Mesenchymal stem cell (in vitro differentiated cells and primary cell): ENCODE measurements around the gene MALRD1.

Experiments
- DNase-seq: peaks from one replicate; pipeline ENCODE4 v3.0.0-alpha.2; 2013
- H2AFZ ChIP-seq: one replicate; pipeline ENCODE4 v1.6.1; 2013; ENCODE audit warnings: low read depth, mild to moderate bottlenecking, control low read depth, inconsistent platforms, low read length, moderate library complexity
- H2AK5ac ChIP-seq: 2 replicates; pipeline ENCODE4 v1.6.1; 2013; ENCODE audit warnings: low read length, moderate library complexity, mild to moderate bottlenecking, inconsistent platforms; ENCODE audit not compliant: severe bottlenecking
- H2BK120ac ChIP-seq: one replicate; pipeline ENCODE4 v1.6.1; 2013; ENCODE audit warnings: low read depth, mild to moderate bottlenecking, inconsistent platforms, low read length, moderate library complexity
- H2BK12ac ChIP-seq, 2 experiments: one replicate each; pipeline ENCODE4 v1.6.1; 2013; ENCODE audit warnings: inconsistent platforms in 2 of 2, low read length in 2 of 2, mild to moderate bottlenecking in 2 of 2, moderate library complexity in 2 of 2, control low read depth in 1 of 2
- H2BK15ac ChIP-seq: one replicate; pipeline ENCODE4 v1.6.1; 2013; ENCODE audit warnings: mild to moderate bottlenecking, low read depth, inconsistent platforms; ENCODE audit not compliant: poor library complexity, severe bottlenecking
- H2BK5ac ChIP-seq: 2 replicates; pipeline ENCODE4 v1.6.1; 2013; ENCODE audit warnings: low read depth, mild to moderate bottlenecking, low read length, control low read depth, inconsistent platforms; ENCODE audit not compliant: poor library complexity, severe bottlenecking
- H3K14ac ChIP-seq, 2 experiments: one replicate each; pipeline ENCODE4 v1.6.1; 2013; ENCODE audit warnings: inconsistent platforms in 2 of 2, low read length in 2 of 2, control low read depth in 1 of 2, mild to moderate bottlenecking in 1 of 2, moderate library complexity in 1 of 2
- H3K18ac ChIP-seq, 2 experiments: one replicate each; pipeline ENCODE4 v1.6.1; 2013; ENCODE audit warnings: inconsistent platforms in 2 of 2, low read length in 2 of 2, control low read depth in 1 of 2, low read depth in 1 of 2, mild to moderate bottlenecking in 1 of 2
- H3K23ac ChIP-seq, 2 experiments: one replicate each; pipeline ENCODE4 v1.6.1; 2013; ENCODE audit warnings: inconsistent platforms in 2 of 2, low read length in 2 of 2, mild to moderate bottlenecking in 2 of 2, moderate library complexity in 2 of 2, control low read depth in 1 of 2
- H3K27ac ChIP-seq: 2 replicates; pipeline ENCODE4 v1.5.1; 2013; ENCODE audit warnings: mild to moderate bottlenecking, moderate library complexity, low read length, control low read depth, inconsistent platforms; ENCODE audit not compliant: poor library complexity, severe bottlenecking
- H3K27me3 ChIP-seq, 2 experiments: 2 replicates each; pipeline versions ENCODE4 v1.6.1 to v1.7.0; 2013; ENCODE audit warnings: low read length in 2 of 2, mild to moderate bottlenecking in 2 of 2, moderate library complexity in 2 of 2, control low read depth in 1 of 2, inconsistent platforms in 1 of 2; ENCODE audit not compliant: control insufficient read depth in 1 of 2, insufficient read depth in 1 of 2
- H3K36me3 ChIP-seq, 2 experiments: 2 replicates each; pipeline versions ENCODE4 v1.6.1 to v1.7.0; 2013; ENCODE audit warnings: low read length in 2 of 2, control low read depth in 1 of 2, inconsistent platforms in 1 of 2, low read depth in 1 of 2, mild to moderate bottlenecking in 1 of 2; ENCODE audit not compliant: insufficient read depth in 2 of 2, control insufficient read depth in 1 of 2
- H3K4ac ChIP-seq, 2 experiments: one replicate each; pipeline ENCODE4 v1.6.1; 2013; ENCODE audit warnings: inconsistent platforms in 2 of 2, low read length in 2 of 2, mild to moderate bottlenecking in 2 of 2, moderate library complexity in 2 of 2, control low read depth in 1 of 2, low read depth in 1 of 2
- H3K4me1 ChIP-seq: 2 replicates; pipeline ENCODE4 v1.6.1; 2013; ENCODE audit warnings: low read depth, low read length, control low read depth; ENCODE audit not compliant: control insufficient read depth, insufficient read depth
- H3K4me2 ChIP-seq: 2 replicates; pipeline ENCODE4 v1.6.1; 2013; ENCODE audit warnings: low read length, mild to moderate bottlenecking, inconsistent platforms; ENCODE audit not compliant: poor library complexity, severe bottlenecking
- H3K4me3 ChIP-seq, 2 experiments: 2 replicates each; pipeline versions ENCODE4 v1.5.1 to v1.7.0; 2013; ENCODE audit warnings: low read length in 2 of 2, mild to moderate bottlenecking in 2 of 2, control low read depth in 1 of 2, low read depth in 1 of 2; ENCODE audit not compliant: insufficient read depth in 1 of 2
- H3K79me1 ChIP-seq: replicated peaks from 2 replicates; pipeline ENCODE4 v1.6.1; 2013; ENCODE audit warnings: mild to moderate bottlenecking, control low read depth, low read length, inconsistent platforms; ENCODE audit not compliant: poor library complexity, severe bottlenecking
- H3K9ac ChIP-seq: 2 replicates; pipeline ENCODE4 v1.7.0; 2013; ENCODE audit warnings: mild to moderate bottlenecking, low read length, moderate library complexity
- H3K9me3 ChIP-seq: 2 replicates; pipeline ENCODE4 v1.7.0; 2013; ENCODE audit warnings: mild to moderate bottlenecking, low read length; ENCODE audit not compliant: control insufficient read depth
- H4K8ac ChIP-seq: one replicate; pipeline ENCODE4 v1.6.1; 2013; ENCODE audit warnings: inconsistent platforms, mild to moderate bottlenecking, low read length, moderate library complexity
- H4K91ac ChIP-seq: one replicate; pipeline ENCODE4 v1.6.1; 2013; ENCODE audit warnings: mild to moderate bottlenecking, low read length, inconsistent platforms
- WGBS: methylation state at CpG from one replicate; pipeline ENCODE4 v1.1.7; 2013; ENCODE audit warnings: mixed read lengths; 5-methylcytosine and 5-hydroxymethylcytosine counted together

The MALRD1 gene

GRCh38 chr10:19570991-19571390, 522.4 kb downstream of the MALRD1 start:
- Histone ChIP-seq H2AFZ (no peak overlapping the region), H2BK15ac (no peak overlapping the region), H3K4ac (no peak overlapping the region), H3K23ac (no peak overlapping the region), H4K8ac (no peak overlapping the region), H4K91ac (no peak overlapping the region), H3K18ac (no peak overlapping the region), H3K27me3 (no peaks in the 10 kb centered on the region), H3K4me1 (peaks cover 1% of the 10 kb centered on the region), H2AK5ac (no peak overlapping the region), H3K27ac (no peak overlapping the region), H2BK5ac (no peak overlapping the region), H2BK12ac (no peak overlapping the region), H3K36me3 (no peaks in the 10 kb centered on the region), H2BK120ac (no peak overlapping the region), H3K14ac (no peak overlapping the region), H3K9me3 (no peaks in the 10 kb centered on the region), H3K79me1 (no peaks in the 10 kb centered on the region), H3K4me2 (no peak overlapping the region), H3K9ac (no peak overlapping the region), H3K4me3 (no peak overlapping the region)
- peak; percentile 25 for DNase-seq
- no CpG with 5 or more reads among the region's 1 CpG for WGBS

GRCh38 chr10:19572056-19572455, 523.5 kb downstream of the MALRD1 start:
- no peak overlapping the region for H2BK12ac ChIP-seq
- H3K36me3 ChIP-seq, result no peaks in the 10 kb centered on the region
- H3K27me3 ChIP-seq, result no peaks in the 10 kb centered on the region
- no peak overlapping the region for H3K4me3 ChIP-seq
- no peaks in the 10 kb centered on the region for H3K9me3 ChIP-seq
- no peak overlapping the region for H3K23ac ChIP-seq
- H3K27ac ChIP-seq, result no peak overlapping the region
- peaks cover 1% of the 10 kb centered on the region for H3K4me1 ChIP-seq
- no peak overlapping the region for H2AFZ ChIP-seq
- 56% methylated on average over 3 of the region's 4 CpGs for WGBS
- H4K8ac ChIP-seq, result no peak overlapping the region
- peak; percentile 61 for DNase-seq
- H2BK15ac ChIP-seq, result no peak overlapping the region
- no peak overlapping the region for H2BK120ac ChIP-seq
- H2AK5ac ChIP-seq, result no peak overlapping the region
- no peak overlapping the region for H3K14ac ChIP-seq
- no peak overlapping the region for H4K91ac ChIP-seq
- H2BK5ac ChIP-seq, result no peak overlapping the region
- no peak overlapping the region for H3K4me2 ChIP-seq
- H3K18ac ChIP-seq, result no peak overlapping the region
- no peak overlapping the region for H3K9ac ChIP-seq
- no peak overlapping the region for H3K4ac ChIP-seq
- H3K79me1 ChIP-seq, result no peaks in the 10 kb centered on the region

GRCh38 chr10:19576576-19576975, 528.0 kb downstream of the MALRD1 start:
- no peaks in the 10 kb centered on the region for H3K27me3 ChIP-seq
- no peak overlapping the region for H3K23ac ChIP-seq
- no peak overlapping the region for H3K4me3 ChIP-seq
- H4K91ac ChIP-seq, result no peak overlapping the region
- H2BK15ac ChIP-seq, result no peak overlapping the region
- no peaks in the 10 kb centered on the region for H3K9me3 ChIP-seq
- H3K4me1 ChIP-seq, result peaks cover 1% of the 10 kb centered on the region
- 100% methylated on average over 1 of the region's 3 CpGs for WGBS
- no peaks in the 10 kb centered on the region for H3K79me1 ChIP-seq
- no peaks in the 10 kb centered on the region for H3K36me3 ChIP-seq
- no peak overlapping the region for H4K8ac ChIP-seq
- H3K4me2 ChIP-seq, result no peak overlapping the region
- H2BK12ac ChIP-seq, result no peak overlapping the region
- no peak overlapping the region for H2BK120ac ChIP-seq
- H2BK5ac ChIP-seq, result no peak overlapping the region
- H3K27ac ChIP-seq, result no peak overlapping the region
- no peak overlapping the region for H2AFZ ChIP-seq
- no peak for DNase-seq
- no peak overlapping the region for H3K9ac ChIP-seq
- no peak overlapping the region for H3K14ac ChIP-seq
- no peak overlapping the region for H3K18ac ChIP-seq
- H2AK5ac ChIP-seq, result no peak overlapping the region
- H3K4ac ChIP-seq, result no peak overlapping the region

GRCh38 chr10:19577381-19577780, 528.8 kb downstream of the MALRD1 start:
- H2AK5ac ChIP-seq, result no peak overlapping the region
- DNase-seq, result no peak
- no peak overlapping the region for H2BK120ac ChIP-seq
- peaks cover 1% of the 10 kb centered on the region for H3K4me1 ChIP-seq
- H3K27me3 ChIP-seq, result no peaks in the 10 kb centered on the region
- H3K9me3 ChIP-seq, result no peaks in the 10 kb centered on the region
- no peak overlapping the region for H4K91ac ChIP-seq
- no CpG with 5 or more reads among the region's 2 CpGs for WGBS
- no peak overlapping the region for H3K4ac ChIP-seq
- no peak overlapping the region for H3K23ac ChIP-seq
- H3K18ac ChIP-seq, result no peak overlapping the region
- no peak overlapping the region for H2BK15ac ChIP-seq
- H3K4me3 ChIP-seq, result no peak overlapping the region
- no peak overlapping the region for H3K9ac ChIP-seq
- H2AFZ ChIP-seq, result no peak overlapping the region
- no peak overlapping the region for H3K14ac ChIP-seq
- H2BK5ac ChIP-seq, result no peak overlapping the region
- H3K27ac ChIP-seq, result no peak overlapping the region
- no peaks in the 10 kb centered on the region for H3K79me1 ChIP-seq
- H3K36me3 ChIP-seq, result no peaks in the 10 kb centered on the region
- H3K4me2 ChIP-seq, result no peak overlapping the region
- no peak overlapping the region for H4K8ac ChIP-seq
- H2BK12ac ChIP-seq, result no peak overlapping the region
